ENCODE measurements around the gene GNAQ.

Gene GNAQ

DNA sequence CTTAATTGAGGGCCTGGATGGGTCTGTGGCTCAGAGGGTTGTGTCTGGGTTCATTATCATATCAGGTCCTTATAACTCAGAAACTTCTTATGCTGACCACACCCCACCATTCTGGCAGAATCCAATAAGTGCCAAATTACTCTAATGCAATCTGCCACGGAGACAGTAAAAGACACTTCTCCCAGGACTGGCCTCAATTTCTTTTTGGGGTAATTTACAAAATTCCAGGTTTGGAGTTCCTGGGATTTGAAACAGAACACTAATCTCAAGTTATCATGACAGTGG lies 187.8 kb downstream of the GNAQ start:
- Histone ChIP-seq H3K4me1 (ENCODE audit: control insufficient read depth in 1 of 2, insufficient read depth in 2 of 2, low read length in 2 of 2) (peaks cover 5 to 10% of the 10 kb centered on the region in 2 experiments), H3K27me3 (ENCODE audit: insufficient read depth, low read length) (no peaks in the 10 kb centered on the region), H2BK12ac (ENCODE audit: low read length) (no peak overlapping the region), H3K23ac (ENCODE audit: low read length) (no peak overlapping the region), H3K9me3 (ENCODE audit: insufficient read depth, low read depth, low read length) (no peaks in the 10 kb centered on the region), H2AFZ (ENCODE audit: insufficient read depth, low read length, poor library complexity) (no peak overlapping the region), H3K79me1 (ENCODE audit: low read length) (no peaks in the 10 kb centered on the region), H2BK5ac (ENCODE audit: low read depth, low read length, poor library complexity) (no peak overlapping the region), H3K27ac (ENCODE audit: low read depth, low read length) (no peak overlapping the region), H2BK120ac (ENCODE audit: insufficient read depth, low read length, poor library complexity) (no peak overlapping the region), H3K4me3 (ENCODE audit: low read depth, low read length) (no peak overlapping the region), H4K91ac (ENCODE audit: low read depth, low read length) (no peak overlapping the region), H4K8ac (ENCODE audit: low read depth, low read length) (no peak overlapping the region), H4K12ac (ENCODE audit: low read depth, low read length) (no peak overlapping the region), H3K36me3 (ENCODE audit: control insufficient read depth in 1 of 2, insufficient read depth in 2 of 2, low read length in 2 of 2) (peaks cover 0 to 2% of the 10 kb centered on the region in 2 experiments), H3K9ac (ENCODE audit: low read length) (no peak overlapping the region), H3K18ac (ENCODE audit: low read length) (no peak overlapping the region), H3K4ac (ENCODE audit: low read depth, low read length) (no peak overlapping the region), H3K79me2 (ENCODE audit: control insufficient read depth, insufficient read depth, low read length, poor library complexity) (no peaks in the 10 kb centered on the region), H2AK5ac (ENCODE audit: low read length) (no peak overlapping the region), H3K14ac (ENCODE audit: low read length) (no peak overlapping the region), H3K4me2 (ENCODE audit: low read length) (no peak overlapping the region)
- WGBS (ENCODE audit: extremely low coverage, insufficient coverage, insufficient read length): no CpG with 5 or more reads among the region's 1 CpG
- no peak for DNase-seq

DNA sequence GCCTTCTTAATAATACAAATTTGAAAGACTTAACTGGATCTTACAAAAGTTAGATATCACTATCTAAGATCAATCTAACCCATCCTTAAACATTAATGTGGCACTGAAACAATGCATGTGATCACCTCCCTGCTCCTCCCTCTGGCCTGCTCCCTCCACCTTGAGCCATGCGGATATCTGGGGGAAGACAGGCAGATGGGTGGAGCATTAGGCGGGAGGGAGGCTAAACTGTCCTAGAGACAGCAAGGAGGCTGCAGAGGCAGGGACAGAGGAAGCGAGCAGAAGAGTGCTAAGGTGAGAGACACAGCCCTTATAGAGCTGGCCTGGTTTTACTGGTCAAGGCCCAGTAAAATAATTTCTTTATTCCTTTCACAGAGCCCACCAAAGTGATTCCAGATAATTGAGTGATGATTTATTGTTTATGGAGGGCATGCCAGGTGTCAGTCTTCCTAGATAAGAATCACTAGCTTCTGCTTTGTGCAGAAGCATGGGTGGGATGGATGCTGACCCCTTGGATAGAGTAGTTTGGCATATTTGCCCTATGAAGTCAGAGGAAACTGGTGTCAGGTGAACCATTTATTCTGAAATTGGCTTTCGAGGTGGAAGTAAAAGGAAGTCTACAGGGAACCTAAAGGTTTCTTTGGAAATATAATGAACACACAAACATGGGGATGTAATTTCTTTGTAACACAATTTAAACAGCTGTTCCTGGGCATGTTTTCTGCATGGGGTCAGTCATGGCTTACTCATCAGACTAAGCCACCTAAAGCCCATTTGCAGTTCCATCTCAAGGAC lies 188.3 kb downstream of the GNAQ start:
- H3K4ac ChIP-seq (ENCODE audit: low read depth, low read length): no peak overlapping the region
- H3K18ac ChIP-seq (ENCODE audit: low read length): no peak overlapping the region
- H4K12ac ChIP-seq (ENCODE audit: low read depth, low read length): no peak overlapping the region
- no peaks in the 10 kb centered on the region for H3K9me3 ChIP-seq (ENCODE audit: insufficient read depth, low read depth, low read length)
- H2BK5ac ChIP-seq (ENCODE audit: low read depth, low read length, poor library complexity): no peak overlapping the region
- no peak overlapping the region for H2BK120ac ChIP-seq (ENCODE audit: insufficient read depth, low read length, poor library complexity)
- no peaks in the 10 kb centered on the region for H3K79me2 ChIP-seq (ENCODE audit: control insufficient read depth, insufficient read depth, low read length, poor library complexity)
- no peak overlapping the region for H4K91ac ChIP-seq (ENCODE audit: low read depth, low read length)
- no peak overlapping the region for H3K14ac ChIP-seq (ENCODE audit: low read length)
- no peak overlapping the region for H3K27ac ChIP-seq (ENCODE audit: low read depth, low read length)
- no peak overlapping the region for H4K8ac ChIP-seq (ENCODE audit: low read depth, low read length)
- no peak overlapping the region for H3K23ac ChIP-seq (ENCODE audit: low read length)
- H3K36me3 ChIP-seq (ENCODE audit: control insufficient read depth in 1 of 2, insufficient read depth in 2 of 2, low read length in 2 of 2): peaks cover 0 to 2% of the 10 kb centered on the region in 2 experiments
- DNase-seq: no peak
- peaks cover 5 to 10% of the 10 kb centered on the region in 2 experiments for H3K4me1 ChIP-seq (ENCODE audit: control insufficient read depth in 1 of 2, insufficient read depth in 2 of 2, low read length in 2 of 2)
- H2AFZ ChIP-seq (ENCODE audit: insufficient read depth, low read length, poor library complexity): no peak overlapping the region
- no peak overlapping the region for H3K9ac ChIP-seq (ENCODE audit: low read length)
- H3K27me3 ChIP-seq (ENCODE audit: insufficient read depth, low read length): no peaks in the 10 kb centered on the region
- H3K79me1 ChIP-seq (ENCODE audit: low read length): no peaks in the 10 kb centered on the region
- no peak overlapping the region for H3K4me2 ChIP-seq (ENCODE audit: low read length)
- H2AK5ac ChIP-seq (ENCODE audit: low read length): no peak overlapping the region
- no peak overlapping the region for H2BK12ac ChIP-seq (ENCODE audit: low read length)
- H3K4me3 ChIP-seq (ENCODE audit: low read depth, low read length): no peak overlapping the region
- no CpG with 5 or more reads among the region's 4 CpGs for WGBS (ENCODE audit: extremely low coverage, insufficient coverage, insufficient read length)

DNA sequence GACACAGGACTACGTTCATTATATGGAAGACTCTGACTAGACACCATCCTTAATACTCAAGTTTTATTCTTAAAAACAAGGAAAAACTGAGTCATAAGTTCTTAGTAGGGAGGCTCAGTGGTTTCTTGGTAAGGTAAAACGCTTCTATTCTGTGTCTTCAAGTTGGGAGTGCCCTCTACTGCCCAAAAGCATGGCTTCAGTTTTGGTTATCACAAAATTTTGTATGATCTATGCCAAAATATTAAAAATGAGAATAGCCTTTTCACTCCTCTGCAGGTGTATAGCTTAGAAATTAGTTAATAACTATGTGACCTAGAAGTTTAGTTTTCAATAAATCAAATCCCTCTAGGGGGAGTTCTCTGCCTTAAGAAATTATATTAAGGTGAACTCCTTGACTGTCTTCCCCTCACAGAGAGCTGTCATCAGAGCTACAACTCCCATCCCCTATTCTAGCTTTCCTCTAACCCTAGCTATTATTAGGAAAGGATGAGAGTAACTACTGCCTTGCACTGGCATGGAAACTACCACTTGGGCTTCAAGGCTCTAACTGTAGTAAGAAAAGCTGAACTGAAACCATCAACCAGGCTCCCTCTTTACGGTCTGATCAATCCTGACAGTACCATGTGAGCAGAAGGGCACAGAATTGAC lies 189.7 kb downstream of the GNAQ start:
- no peak overlapping the region for H4K8ac ChIP-seq (ENCODE audit: low read depth, low read length)
- H3K27ac ChIP-seq (ENCODE audit: low read depth, low read length): no peak overlapping the region
- no peak overlapping the region for H3K4me3 ChIP-seq (ENCODE audit: low read depth, low read length)
- no peak overlapping the region for H2BK5ac ChIP-seq (ENCODE audit: low read depth, low read length, poor library complexity)
- WGBS (ENCODE audit: extremely low coverage, insufficient coverage, insufficient read length): no CpG with 5 or more reads among the region's 3 CpGs
- no peaks in the 10 kb centered on the region for H3K79me2 ChIP-seq (ENCODE audit: control insufficient read depth, insufficient read depth, low read length, poor library complexity)
- no peaks in the 10 kb centered on the region for H3K36me3 ChIP-seq (ENCODE audit: control insufficient read depth in 1 of 2, insufficient read depth in 2 of 2, low read length in 2 of 2)
- H3K4me2 ChIP-seq (ENCODE audit: low read length): no peak overlapping the region
- H3K4me1 ChIP-seq (ENCODE audit: control insufficient read depth in 1 of 2, insufficient read depth in 2 of 2, low read length in 2 of 2): peaks cover 1 to 6% of the 10 kb centered on the region in 2 experiments
- no peak overlapping the region for H2AFZ ChIP-seq (ENCODE audit: insufficient read depth, low read length, poor library complexity)
- no peak overlapping the region for H2BK12ac ChIP-seq (ENCODE audit: low read length)
- H2BK120ac ChIP-seq (ENCODE audit: insufficient read depth, low read length, poor library complexity): no peak overlapping the region
- no peak overlapping the region for H4K91ac ChIP-seq (ENCODE audit: low read depth, low read length)
- no peak for DNase-seq
- H3K9me3 ChIP-seq (ENCODE audit: insufficient read depth, low read depth, low read length): no peaks in the 10 kb centered on the region
- H3K27me3 ChIP-seq (ENCODE audit: insufficient read depth, low read length): no peaks in the 10 kb centered on the region
- H4K12ac ChIP-seq (ENCODE audit: low read depth, low read length): no peak overlapping the region
- H3K18ac ChIP-seq (ENCODE audit: low read length): no peak overlapping the region
- H3K79me1 ChIP-seq (ENCODE audit: low read length): no peaks in the 10 kb centered on the region
- H3K14ac ChIP-seq (ENCODE audit: low read length): no peak overlapping the region
- no peak overlapping the region for H3K23ac ChIP-seq (ENCODE audit: low read length)
- no peak overlapping the region for H2AK5ac ChIP-seq (ENCODE audit: low read length)
- no peak overlapping the region for H3K4ac ChIP-seq (ENCODE audit: low read depth, low read length)
- H3K9ac ChIP-seq (ENCODE audit: low read length): no peak overlapping the region

DNA sequence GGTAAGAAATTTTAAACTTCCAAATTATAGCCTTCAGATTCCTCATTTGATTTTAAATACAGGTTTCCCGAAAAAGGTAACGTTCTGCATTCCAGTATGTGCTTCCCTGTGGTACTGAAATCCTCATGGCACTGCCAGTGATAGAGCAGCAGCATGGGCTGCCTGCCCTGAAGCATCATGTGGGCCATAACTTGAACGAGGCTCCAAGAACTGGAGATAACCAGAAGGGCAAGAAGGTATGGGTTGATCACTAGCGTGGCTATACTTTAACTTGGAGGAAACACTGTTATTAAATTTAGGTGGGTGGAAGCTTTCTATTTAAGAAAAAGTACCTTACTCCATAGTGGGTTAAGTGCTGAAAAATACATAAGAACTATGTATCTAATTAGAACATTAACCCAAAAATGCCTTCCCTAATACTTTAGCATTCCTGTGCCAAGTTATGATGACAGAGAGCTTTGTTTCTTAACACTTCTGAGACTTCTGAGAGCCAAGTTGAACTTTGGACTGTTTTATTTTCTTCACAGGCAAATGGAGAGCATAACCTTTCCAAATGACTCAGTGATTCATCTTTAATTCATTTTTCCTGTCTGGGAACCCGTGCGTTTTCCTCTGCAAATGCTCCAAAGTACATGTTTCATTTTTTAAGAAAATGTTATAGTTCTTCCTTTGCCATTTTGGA lies 192.0 kb downstream of the GNAQ start:
- H4K12ac ChIP-seq (ENCODE audit: low read depth, low read length): no peak overlapping the region
- no peaks in the 10 kb centered on the region for H3K79me1 ChIP-seq (ENCODE audit: low read length)
- no peak overlapping the region for H3K23ac ChIP-seq (ENCODE audit: low read length)
- no peak overlapping the region for H3K9ac ChIP-seq (ENCODE audit: low read length)
- no peak overlapping the region for H3K4me3 ChIP-seq (ENCODE audit: low read depth, low read length)
- no CpG with 5 or more reads among the region's 6 CpGs for WGBS (ENCODE audit: extremely low coverage, insufficient coverage, insufficient read length)
- no peak for DNase-seq
- no peak overlapping the region for H2BK12ac ChIP-seq (ENCODE audit: low read length)
- no peak overlapping the region for H2AFZ ChIP-seq (ENCODE audit: insufficient read depth, low read length, poor library complexity)
- H3K79me2 ChIP-seq (ENCODE audit: control insufficient read depth, insufficient read depth, low read length, poor library complexity): no peaks in the 10 kb centered on the region
- H2AK5ac ChIP-seq (ENCODE audit: low read length): no peak overlapping the region
- no peak overlapping the region for H4K8ac ChIP-seq (ENCODE audit: low read depth, low read length)
- H3K4ac ChIP-seq (ENCODE audit: low read depth, low read length): no peak overlapping the region
- no peak overlapping the region for H2BK5ac ChIP-seq (ENCODE audit: low read depth, low read length, poor library complexity)
- H3K18ac ChIP-seq (ENCODE audit: low read length): no peak overlapping the region
- no peak overlapping the region for H3K27ac ChIP-seq (ENCODE audit: low read depth, low read length)
- no peaks in the 10 kb centered on the region for H3K27me3 ChIP-seq (ENCODE audit: insufficient read depth, low read length)
- peaks cover 0 to 4% of the 10 kb centered on the region in 2 experiments for H3K4me1 ChIP-seq (ENCODE audit: control insufficient read depth in 1 of 2, insufficient read depth in 2 of 2, low read length in 2 of 2)
- H3K14ac ChIP-seq (ENCODE audit: low read length): no peak overlapping the region
- no peaks in the 10 kb centered on the region for H3K9me3 ChIP-seq (ENCODE audit: insufficient read depth, low read depth, low read length)
- no peak overlapping the region for H4K91ac ChIP-seq (ENCODE audit: low read depth, low read length)
- H3K36me3 ChIP-seq (ENCODE audit: control insufficient read depth in 1 of 2, insufficient read depth in 2 of 2, low read length in 2 of 2): no peaks in the 10 kb centered on the region
- H3K4me2 ChIP-seq (ENCODE audit: low read length): no peak overlapping the region
- no peak overlapping the region for H2BK120ac ChIP-seq (ENCODE audit: insufficient read depth, low read length, poor library complexity)
